Measurements from ENCODE around the gene NFS1.

Gene NFS1

GRCh38 chr20:35626386-35627001 is 72.7 kb downstream of the NFS1 start:
- Histone ChIP-seq H3K36me3 (ENCODE audit: insufficient read depth, low read length) (peaks cover 63% of the 10 kb centered on the region), H3K9ac (ENCODE audit: low read depth, low read length) (no peak overlapping the region), H2AFZ (ENCODE audit: low read depth, low read length) (no peak overlapping the region), H3K9me3 (ENCODE audit: insufficient read depth, low read length, severe bottlenecking) (no peaks in the 10 kb centered on the region), H3K4me3 (ENCODE audit: low read depth in 1 of 2, low read length in 2 of 2) (no peak overlapping the region), H3K27ac (ENCODE audit: low read length) (no peak overlapping the region), H3K4me1 (ENCODE audit: insufficient read depth, low read length) (no peaks in the 10 kb centered on the region), H3K4me2 (ENCODE audit: insufficient read depth, low read length) (no peak overlapping the region), H4K20me1 (ENCODE audit: insufficient read depth, low read length) (peaks cover 6% of the 10 kb centered on the region; the same call in 1 of the 2 replicates), H3K27me3 (ENCODE audit: insufficient read depth, low read length, poor library complexity) (no peaks in the 10 kb centered on the region), H3K79me2 (ENCODE audit: insufficient read depth, low read length) (no peaks in the 10 kb centered on the region; the same call in 1 of the 2 replicates)
- DNase-seq (no peak), ATAC-seq (ENCODE audit: insufficient read depth, low read depth) (no peak)
- TF ChIP-seq EZH2 (IDR thresholded peaks at IDR 0.05; ENCODE audit: borderline replicate concordance, low read depth, low read length, severe bottlenecking): no peak
- TF ChIP-seq, protein P1, sequence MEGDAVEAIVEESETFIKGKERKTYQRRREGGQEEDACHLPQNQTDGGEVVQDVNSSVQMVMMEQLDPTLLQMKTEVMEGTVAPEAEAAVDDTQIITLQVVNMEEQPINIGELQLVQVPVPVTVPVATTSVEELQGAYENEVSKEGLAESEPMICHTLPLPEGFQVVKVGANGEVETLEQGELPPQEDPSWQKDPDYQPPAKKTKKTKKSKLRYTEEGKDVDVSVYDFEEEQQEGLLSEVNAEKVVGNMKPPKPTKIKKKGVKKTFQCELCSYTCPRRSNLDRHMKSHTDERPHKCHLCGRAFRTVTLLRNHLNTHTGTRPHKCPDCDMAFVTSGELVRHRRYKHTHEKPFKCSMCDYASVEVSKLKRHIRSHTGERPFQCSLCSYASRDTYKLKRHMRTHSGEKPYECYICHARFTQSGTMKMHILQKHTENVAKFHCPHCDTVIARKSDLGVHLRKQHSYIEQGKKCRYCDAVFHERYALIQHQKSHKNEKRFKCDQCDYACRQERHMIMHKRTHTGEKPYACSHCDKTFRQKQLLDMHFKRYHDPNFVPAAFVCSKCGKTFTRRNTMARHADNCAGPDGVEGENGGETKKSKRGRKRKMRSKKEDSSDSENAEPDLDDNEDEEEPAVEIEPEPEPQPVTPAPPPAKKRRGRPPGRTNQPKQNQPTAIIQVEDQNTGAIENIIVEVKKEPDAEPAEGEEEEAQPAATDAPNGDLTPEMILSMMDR (IDR thresholded peaks at IDR 0.05; ENCODE audit: borderline replicate concordance, extremely low read depth, low read length, poor library complexity, severe bottlenecking): no peak

GRCh38 chr20:35625584-35626385 is 73.4 kb downstream of the NFS1 start:
- ATAC-seq (ENCODE audit: insufficient read depth, low read depth): no peak
- Histone ChIP-seq H3K27me3 (ENCODE audit: insufficient read depth, low read length, poor library complexity) (no peaks in the 10 kb centered on the region), H3K9me3 (ENCODE audit: insufficient read depth, low read length, severe bottlenecking) (no peaks in the 10 kb centered on the region), H3K79me2 (ENCODE audit: insufficient read depth, low read length) (no peaks in the 10 kb centered on the region), H3K36me3 (ENCODE audit: insufficient read depth, low read length) (peaks cover 56% of the 10 kb centered on the region), H3K27ac (ENCODE audit: low read length) (no peak overlapping the region), H3K9ac (ENCODE audit: low read depth, low read length) (no peak overlapping the region), H4K20me1 (ENCODE audit: insufficient read depth, low read length) (peaks cover 4% of the 10 kb centered on the region; the same call in 1 of the 2 replicates), H3K4me3 (ENCODE audit: low read depth in 1 of 2, low read length in 2 of 2) (no peak overlapping the region), H3K4me2 (ENCODE audit: insufficient read depth, low read length) (no peak overlapping the region), H2AFZ (ENCODE audit: low read depth, low read length) (no peak overlapping the region), H3K4me1 (ENCODE audit: insufficient read depth, low read length) (no peaks in the 10 kb centered on the region)
- no peak for DNase-seq
- TF ChIP-seq, protein P1 (IDR thresholded peaks at IDR 0.05; ENCODE audit: borderline replicate concordance, extremely low read depth, low read length, poor library complexity, severe bottlenecking): no peak
- no peak for TF ChIP-seq EZH2 (IDR thresholded peaks at IDR 0.05; ENCODE audit: borderline replicate concordance, low read depth, low read length, severe bottlenecking)

DNA sequence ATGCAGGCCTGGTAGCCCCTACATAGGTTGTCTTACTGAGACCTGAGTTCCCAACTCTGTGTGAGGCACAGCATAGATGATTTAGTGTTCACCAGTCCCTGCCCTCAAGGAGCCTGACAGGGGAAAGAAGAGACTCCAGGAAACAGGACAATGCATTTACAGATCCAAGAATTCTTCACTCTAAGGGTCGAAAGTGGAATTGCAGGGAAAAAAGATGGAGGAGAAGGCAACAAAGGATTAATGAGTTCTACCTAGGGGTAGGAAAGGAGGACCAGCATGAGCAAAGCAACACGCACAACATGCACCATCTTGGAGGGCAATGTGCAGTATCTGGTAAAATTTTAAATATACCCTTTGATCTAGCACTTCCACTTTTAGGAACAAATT is 77.6 kb downstream of the NFS1 start:
- no peaks in the 10 kb centered on the region for H3K79me2 ChIP-seq (ENCODE audit: insufficient read depth, low read length)

More for the DNA sequence above, 77.6 kb downstream of the NFS1 start:
- Histone ChIP-seq H3K9ac (ENCODE audit: low read depth, low read length) (no peak overlapping the region), H3K4me3 (ENCODE audit: low read depth in 1 of 2, low read length in 2 of 2) (no peak overlapping the region), H3K4me1 (ENCODE audit: insufficient read depth, low read length) (peaks cover 29% of the 10 kb centered on the region), H3K27ac (ENCODE audit: low read length) (no peak overlapping the region), H3K4me2 (ENCODE audit: insufficient read depth, low read length) (no peak overlapping the region), H4K20me1 (ENCODE audit: insufficient read depth, low read length) (0 out of 2 replicates have a peak, but pooled peaks cover 3% of the 10 kb centered on the region), H3K36me3 (ENCODE audit: insufficient read depth, low read length) (peaks cover 16% of the 10 kb centered on the region), H2AFZ (ENCODE audit: low read depth, low read length) (no peak overlapping the region), H3K9me3 (ENCODE audit: insufficient read depth, low read length, severe bottlenecking) (no peaks in the 10 kb centered on the region), H3K27me3 (ENCODE audit: insufficient read depth, low read length, poor library complexity) (no peaks in the 10 kb centered on the region)
- DNase-seq (no peak), ATAC-seq (ENCODE audit: insufficient read depth, low read depth) (no peak)
- TF ChIP-seq EZH2 (IDR thresholded peaks at IDR 0.05; ENCODE audit: borderline replicate concordance, low read depth, low read length, severe bottlenecking): no peak
- TF ChIP-seq, protein P1 (IDR thresholded peaks at IDR 0.05; ENCODE audit: borderline replicate concordance, extremely low read depth, low read length, poor library complexity, severe bottlenecking): no peak

Measured in DND-41 (cell line).